ENCODE measurements around the gene MRPL1.

GRCh38 chr4:77930154-77930639, 67.6 kb downstream of the MRPL1 start:
- TF ChIP-seq CTCF (IDR thresholded peaks at IDR 0.05) (no peak), POLR2A (IDR thresholded peaks at IDR 0.05) (no peak)

All from thyroid gland (tissue), 4 donors.